Neutrophil (primary cell): ENCODE data around the gene CUBN.

Experiments
- H3K27ac ChIP-seq: fragments of 200-600 bp; sonication (generic); 2 replicates; pipeline ENCODE4 v1.5.1; 2016; ENCODE audit warnings: mild to moderate bottlenecking, moderate library complexity
- H3K27me3 ChIP-seq: fragments of 200-600 bp; sonication (generic); 2 replicates; pipeline ENCODE4 v1.6.0; 2016; ENCODE audit warnings: mild to moderate bottlenecking
- H3K36me3 ChIP-seq: fragments of 200-600 bp; sonication (generic); 2 replicates; pipeline ENCODE4 v1.5.1; 2017
- H3K4me1 ChIP-seq, 2 experiments: fragments of 200-600 bp in 1 of 2; sonication (generic) in 1 of 2; 1 replicate in 1 of 2; 2 replicates in 1 of 2; pipeline versions ENCODE4 v1.5.1 to v1.6.1; 2013 to 2016; ENCODE audit warnings: low read depth in 1 of 2, low read length in 1 of 2, mild to moderate bottlenecking in 1 of 2, moderate library complexity in 1 of 2; ENCODE audit not compliant: control insufficient read depth in 1 of 2, insufficient read depth in 1 of 2
- H3K4me3 ChIP-seq, 2 experiments: fragments of 200-600 bp in 1 of 2; sonication (generic) in 1 of 2; 1 replicate in 1 of 2; 2 replicates in 1 of 2; pipeline ENCODE4 v1.5.1; 2013 to 2016; ENCODE audit warnings: low read depth in 1 of 2, low read length in 1 of 2, mild to moderate bottlenecking in 1 of 2, moderate library complexity in 1 of 2
- H3K9me3 ChIP-seq: fragments of 200-600 bp; sonication (generic); 2 replicates; pipeline ENCODE4 v1.5.1; 2016
- CTCF ChIP-seq: fragments of 200-600 bp; sonication (generic); IDR thresholded peaks from 2 replicates; pipeline ENCODE4 v1.5.1; 2016; ENCODE audit warnings: antibody characterized with exemption

CUBN gene

DNA sequence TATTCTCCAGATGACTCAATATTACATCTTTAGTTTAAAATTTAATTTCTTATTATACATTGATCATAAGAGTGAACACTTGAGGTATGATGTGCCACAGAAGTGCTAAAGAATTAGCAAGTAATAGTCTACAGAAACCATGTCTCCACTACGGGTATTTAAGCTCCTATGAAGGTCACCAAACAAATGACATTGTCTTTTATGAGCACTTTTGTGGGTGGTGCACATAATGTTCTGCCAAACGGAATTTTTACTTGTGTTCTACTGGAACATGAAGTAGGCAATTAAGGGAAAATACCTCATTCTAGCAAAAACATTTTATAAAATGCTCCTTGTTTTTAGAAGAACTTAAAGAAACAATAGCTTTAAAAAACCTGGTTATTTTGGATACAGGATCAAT is 27.4 kb upstream of the CUBN start:
- Histone ChIP-seq H3K36me3 (no peaks in the 10 kb centered on the region), H3K9me3 (no peaks in the 10 kb centered on the region), H3K4me3 (no peak overlapping the region), H3K27me3 (no peaks in the 10 kb centered on the region), H3K27ac (no peak overlapping the region), H3K4me1 (no peaks in the 10 kb centered on the region)
- no peak for TF ChIP-seq CTCF

GRCh38 chr10:17155826-17156225 is 26.2 kb upstream of the CUBN start:
- H3K36me3 ChIP-seq: no peaks in the 10 kb centered on the region
- no peak overlapping the region for H3K27ac ChIP-seq
- no peaks in the 10 kb centered on the region for H3K9me3 ChIP-seq
- no peak for TF ChIP-seq CTCF
- no peaks in the 10 kb centered on the region for H3K27me3 ChIP-seq
- no peak overlapping the region for H3K4me3 ChIP-seq
- H3K4me1 ChIP-seq: no peaks in the 10 kb centered on the region

- no peak overlapping the region for H3K4me3 ChIP-seq
- H3K27ac ChIP-seq: no peak overlapping the region
- H3K4me1 ChIP-seq: no peaks in the 10 kb centered on the region
- no peaks in the 10 kb centered on the region for H3K27me3 ChIP-seq
- TF ChIP-seq CTCF: no peak
- no peaks in the 10 kb centered on the region for H3K36me3 ChIP-seq
- H3K9me3 ChIP-seq: no peaks in the 10 kb centered on the region
These were observed 24.5 kb upstream of the CUBN start for GRCh38 chr10:17154116-17154515.

- Histone ChIP-seq H3K27me3 (no peaks in the 10 kb centered on the region), H3K9me3 (no peaks in the 10 kb centered on the region)
These were observed 23.7 kb upstream of the CUBN start for GRCh38 chr10:17153321-17153720.

GRCh38 chr10:17151716-17152115 is 22.1 kb upstream of the CUBN start:
- no peak overlapping the region for H3K27ac ChIP-seq

More at GRCh38 chr10:17153321-17153720, 23.7 kb upstream of the CUBN start:
- no peaks in the 10 kb centered on the region for H3K36me3 ChIP-seq
- H3K4me3 ChIP-seq: no peak overlapping the region
- H3K4me1 ChIP-seq: no peaks in the 10 kb centered on the region
- no peak overlapping the region for H3K27ac ChIP-seq
- no peak for TF ChIP-seq CTCF

More at GRCh38 chr10:17151716-17152115, 22.1 kb upstream of the CUBN start:
- Histone ChIP-seq H3K9me3 (no peaks in the 10 kb centered on the region), H3K4me1 (no peaks in the 10 kb centered on the region), H3K36me3 (no peaks in the 10 kb centered on the region), H3K27me3 (no peaks in the 10 kb centered on the region), H3K4me3 (no peak overlapping the region)
- no peak for TF ChIP-seq CTCF
